ENCODE measurements around the gene NEK6. TPM values are rescaled to one million over a fixed set of nuclear protein-coding genes. Genes with fewer than 3 reads are reported as not detected.
A peak's percentile ranks its signal among the peaks of the same experiment; 100 is the strongest.

The NEK6 gene
- polyA plus RNA-seq, 4 donors = 26.9 to 34.9 (median 29.6) TPM

- no peak for DNase-seq (ENCODE audit: low read depth in 4 of 4, low spot score in 2 of 4)
Measured at GRCh38 chr9:124349675-124350493, 92.1 kb downstream of the NEK6 start.

DNA sequence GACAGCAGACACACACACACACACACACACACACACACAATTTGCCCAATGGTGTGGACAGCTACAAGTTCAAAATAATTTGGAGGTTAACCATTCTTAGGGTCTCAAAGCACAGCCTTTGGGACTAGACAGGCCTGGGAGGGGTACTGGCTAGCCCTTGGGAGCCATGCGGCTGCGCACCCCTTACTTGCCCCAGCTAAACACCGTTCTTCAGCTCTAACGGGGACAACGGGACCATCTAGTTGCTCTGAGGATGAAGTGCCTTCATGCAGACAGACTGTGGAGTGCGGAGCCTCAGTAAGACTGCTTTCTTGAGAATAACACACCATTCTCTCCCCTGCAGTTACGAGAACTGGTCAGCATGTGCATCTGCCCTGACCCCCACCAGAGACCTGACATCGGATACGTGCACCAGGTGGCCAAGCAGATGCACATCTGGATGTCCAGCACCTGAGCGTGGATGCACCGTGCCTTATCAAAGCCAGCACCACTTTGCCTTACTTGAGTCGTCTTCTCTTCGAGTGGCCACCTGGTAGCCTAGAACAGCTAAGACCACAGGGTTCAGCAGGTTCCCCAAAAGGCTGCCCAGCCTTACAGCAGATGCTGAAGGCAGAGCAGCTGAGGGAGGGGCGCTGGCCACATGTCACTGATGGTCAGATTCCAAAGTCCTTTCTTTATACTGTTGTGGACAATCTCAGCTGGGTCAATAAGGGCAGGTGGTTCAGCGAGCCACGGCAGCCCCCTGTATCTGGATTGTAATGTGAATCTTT lies 92.9 kb downstream of the NEK6 start:
- DNase-seq (ENCODE audit: low read depth in 4 of 4, low spot score in 2 of 4) = no peak

GRCh38 chr9:124351672-124352468 lies 94.1 kb downstream of the NEK6 start:
- no peak for DNase-seq (ENCODE audit: low read depth in 4 of 4, low spot score in 2 of 4)

GRCh38 chr9:124352616-124353015 lies 94.9 kb downstream of the NEK6 start:
- no peak for DNase-seq (ENCODE audit: low read depth in 4 of 4, low spot score in 2 of 4)

- DNase-seq (ENCODE audit: low read depth in 4 of 4, low spot score in 2 of 4) = no peak
Measured at GRCh38 chr9:124353166-124353768, 95.5 kb downstream of the NEK6 start.

DNA sequence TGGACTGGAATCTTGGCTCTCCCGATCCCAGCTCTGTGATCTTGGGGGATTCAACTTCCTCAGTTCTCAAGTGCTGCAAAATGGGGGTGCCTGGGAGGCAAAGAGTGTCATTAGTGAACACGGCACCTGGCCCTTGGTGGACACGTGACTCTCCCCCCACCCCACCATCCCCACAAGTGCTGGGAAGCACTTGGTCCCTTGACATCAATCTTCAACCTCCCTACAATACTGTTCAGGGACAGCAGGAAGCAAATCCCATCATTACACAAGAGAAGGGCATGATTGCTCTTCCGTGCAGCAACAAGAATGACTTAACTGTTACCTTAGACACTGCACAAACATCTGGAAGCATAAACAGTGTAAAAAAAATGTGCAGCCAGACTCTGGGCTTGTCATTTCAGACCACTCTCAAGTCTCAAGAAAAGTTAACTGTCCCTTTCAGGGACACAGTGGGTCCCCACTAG lies 96.1 kb downstream of the NEK6 start:
- DNase-seq (ENCODE audit: low read depth in 4 of 4, low spot score in 2 of 4) = peak in 1 of 4 donors; percentile 23

- no peak for DNase-seq (ENCODE audit: low read depth in 4 of 4, low spot score in 2 of 4)
Measured at GRCh38 chr9:124354346-124355038, 96.7 kb downstream of the NEK6 start.

- no peak for DNase-seq (ENCODE audit: low read depth in 4 of 4, low spot score in 2 of 4)
Measured at GRCh38 chr9:124355039-124355940, 97.5 kb downstream of the NEK6 start.

DNA sequence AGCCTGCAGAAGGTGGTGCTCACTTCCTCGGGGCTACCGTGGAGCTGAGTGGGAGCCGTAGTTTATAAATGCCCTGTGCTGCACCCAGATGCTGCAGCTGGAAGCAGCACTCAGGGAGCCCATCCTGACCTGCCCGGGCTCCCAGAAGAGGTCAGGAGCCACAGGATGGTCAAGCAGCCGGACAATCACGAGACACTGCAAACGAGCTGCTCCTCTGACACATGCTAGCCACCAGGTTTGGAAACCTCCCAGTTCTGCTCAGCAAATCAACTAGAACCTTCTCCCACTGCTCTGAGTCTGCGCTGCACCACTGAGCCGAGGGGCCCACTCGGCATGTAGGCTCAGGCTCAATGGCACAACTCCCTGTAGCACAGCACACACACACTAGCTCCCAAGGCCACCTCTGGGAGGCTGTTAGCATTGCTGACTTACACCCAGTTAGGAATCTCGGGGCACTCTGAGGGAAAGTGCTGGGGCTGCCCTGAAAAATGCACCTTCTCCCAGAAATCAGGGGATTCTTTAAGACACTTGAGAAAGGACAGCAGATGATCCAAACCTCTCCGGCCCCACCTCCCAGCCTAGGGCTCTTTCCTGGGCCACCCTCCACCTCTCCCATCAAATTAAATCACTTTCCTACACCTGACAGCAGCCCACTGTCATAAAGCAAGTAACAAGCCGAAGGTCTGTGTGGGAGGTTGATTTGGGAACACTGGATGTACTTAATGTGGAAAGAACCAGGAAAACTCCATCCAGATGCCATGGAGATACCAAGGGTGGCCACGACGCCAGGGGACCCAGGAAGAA lies 98.4 kb downstream of the NEK6 start:
- no peak for DNase-seq (ENCODE audit: low read depth in 4 of 4, low spot score in 2 of 4)

DNA sequence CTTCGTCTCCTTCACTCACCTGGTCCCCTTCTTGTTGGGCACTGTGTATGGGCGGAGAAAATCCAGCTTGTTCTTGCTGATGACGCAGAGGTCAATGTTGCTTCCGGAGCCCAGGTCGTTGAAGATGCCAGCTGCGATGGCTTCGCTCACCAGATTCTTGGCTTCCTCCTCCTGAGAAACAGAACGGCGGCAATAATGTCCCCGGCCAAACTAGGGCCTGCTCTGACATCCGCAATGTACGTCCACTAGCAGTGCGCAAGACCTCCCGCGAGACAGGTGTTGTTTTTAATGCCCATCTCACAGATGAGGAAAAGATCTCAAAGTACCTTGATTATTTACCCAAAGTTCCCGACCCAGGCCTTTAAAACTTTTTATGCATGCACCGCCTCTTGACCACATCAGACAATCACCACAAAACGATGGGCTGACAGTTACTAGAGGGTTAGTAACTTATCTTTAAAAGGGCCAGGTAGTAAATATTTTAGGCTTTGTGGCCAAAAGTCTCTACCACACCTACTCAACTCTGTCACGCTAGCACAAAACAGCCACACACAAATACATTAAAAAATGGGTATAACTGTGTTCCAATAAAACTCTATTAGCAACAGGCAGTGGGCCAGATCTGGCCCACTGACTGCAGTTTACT lies 99.1 kb downstream of the NEK6 start:
- no peak for DNase-seq (ENCODE audit: low read depth in 4 of 4, low spot score in 2 of 4)

DNA sequence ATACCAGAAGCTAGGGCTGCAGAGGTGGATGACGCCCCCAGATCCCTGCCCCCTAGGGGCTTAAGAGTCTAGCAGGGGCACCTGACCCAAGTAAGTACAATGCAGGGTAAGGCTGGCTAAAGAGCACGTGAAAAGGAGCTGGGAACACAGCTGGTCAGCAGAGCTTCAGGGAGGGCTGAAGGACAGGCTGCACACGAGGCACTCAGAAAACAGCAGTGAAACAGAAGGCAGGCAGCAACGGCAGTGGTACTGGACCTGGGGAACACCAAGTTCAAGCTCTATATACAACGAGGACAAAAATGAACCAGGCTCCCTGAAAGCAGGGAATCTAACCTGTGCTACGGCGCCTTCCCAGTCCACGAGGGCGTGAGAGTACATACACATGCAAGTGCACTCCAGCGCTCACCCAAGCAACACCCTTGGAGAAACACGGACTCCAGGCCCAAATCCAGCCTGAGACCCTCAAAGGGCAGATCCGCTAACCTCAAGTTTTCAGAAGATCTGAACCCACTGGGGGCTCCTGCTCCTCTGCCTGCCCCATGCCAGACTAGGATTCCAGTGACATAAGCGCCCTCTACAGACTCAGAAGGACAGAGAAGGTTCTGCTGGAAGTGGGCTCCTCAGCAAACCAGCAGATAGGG lies 100.1 kb downstream of the NEK6 start:
- DNase-seq (ENCODE audit: low read depth in 4 of 4, low spot score in 2 of 4) = no peak

- no peak for DNase-seq (ENCODE audit: low read depth in 4 of 4, low spot score in 2 of 4)
Measured at GRCh38 chr9:124358631-124359030, 100.9 kb downstream of the NEK6 start.

DNA sequence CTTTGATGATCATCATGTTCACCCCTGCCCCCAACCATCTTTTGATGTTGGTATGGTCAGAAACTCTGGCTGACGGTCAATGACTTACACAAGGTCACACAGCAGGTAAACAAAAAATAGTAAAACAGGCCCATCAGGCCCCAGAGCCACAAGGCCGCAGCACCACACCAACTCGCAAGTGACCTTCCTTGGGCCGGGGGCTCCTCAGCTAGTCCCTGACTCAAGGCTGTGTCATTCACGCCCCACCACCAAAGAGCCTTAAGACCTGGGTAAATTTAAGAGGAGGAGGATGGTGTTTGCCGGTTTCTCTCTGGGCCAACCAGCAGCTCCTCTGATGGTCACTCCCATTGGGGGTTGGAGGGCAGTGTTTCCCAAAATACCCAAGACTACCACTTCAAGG lies 101.7 kb downstream of the NEK6 start:
- no peak for DNase-seq (ENCODE audit: low read depth in 4 of 4, low spot score in 2 of 4)

GRCh38 chr9:124359855-124360678 lies 102.3 kb downstream of the NEK6 start:
- DNase-seq (ENCODE audit: low read depth in 4 of 4, low spot score in 2 of 4) = no peak

DNA sequence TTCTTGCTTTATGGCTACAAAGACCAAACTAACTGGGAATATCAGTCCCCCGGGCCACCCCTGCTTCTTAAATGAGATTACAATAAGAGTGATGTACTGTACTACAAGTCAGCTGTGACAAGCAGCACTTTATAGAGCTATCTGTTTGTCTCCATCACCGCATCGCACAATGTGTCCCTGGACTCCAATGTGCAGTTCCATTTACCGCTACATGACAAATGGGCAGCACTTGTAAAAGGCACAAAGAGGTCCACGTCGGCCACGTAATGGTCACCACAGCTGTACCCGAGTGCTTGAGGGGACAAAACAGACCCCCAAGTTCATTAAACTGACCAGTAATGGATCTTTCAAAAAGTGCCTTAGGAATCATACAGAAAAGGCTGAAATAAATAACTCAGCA lies 103.4 kb downstream of the NEK6 start:
- DNase-seq (ENCODE audit: low read depth in 4 of 4, low spot score in 2 of 4) = no peak
